ENCODE measurements around the gene TMC4.

- no peak for TF ChIP-seq CTCF (IDR thresholded peaks at IDR 0.05)
- no peak for TF ChIP-seq POLR2A (IDR thresholded peaks at IDR 0.05)
- no peak for TF ChIP-seq POLR2AphosphoS5 (IDR thresholded peaks at IDR 0.05)
These were observed 30.7 kb downstream of the TMC4 start for GRCh38 chr19:54142166-54142780.
